ENCODE data around the gene BMPR1A.

DNA sequence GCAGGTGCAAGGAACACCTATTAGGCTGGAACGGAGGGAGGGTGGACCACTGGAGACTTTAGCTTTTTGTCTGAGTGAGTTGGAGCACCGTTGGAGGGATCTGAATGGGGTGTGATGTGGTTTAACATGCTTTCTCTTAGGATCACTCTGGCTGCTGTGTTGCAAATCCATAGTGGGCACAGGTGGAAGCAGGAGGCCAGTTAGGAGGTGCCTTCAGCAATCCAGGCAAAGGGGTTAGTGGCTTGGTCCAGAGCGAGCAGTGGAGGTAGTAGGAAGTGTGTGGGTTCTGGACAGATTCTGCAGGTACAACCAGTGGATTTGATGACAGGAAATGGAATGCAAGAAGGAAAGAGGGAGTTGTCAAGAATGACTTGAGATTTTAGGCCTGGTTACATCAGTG lies 106.0 kb downstream of the BMPR1A start:
- TF ChIP-seq, protein P1, sequence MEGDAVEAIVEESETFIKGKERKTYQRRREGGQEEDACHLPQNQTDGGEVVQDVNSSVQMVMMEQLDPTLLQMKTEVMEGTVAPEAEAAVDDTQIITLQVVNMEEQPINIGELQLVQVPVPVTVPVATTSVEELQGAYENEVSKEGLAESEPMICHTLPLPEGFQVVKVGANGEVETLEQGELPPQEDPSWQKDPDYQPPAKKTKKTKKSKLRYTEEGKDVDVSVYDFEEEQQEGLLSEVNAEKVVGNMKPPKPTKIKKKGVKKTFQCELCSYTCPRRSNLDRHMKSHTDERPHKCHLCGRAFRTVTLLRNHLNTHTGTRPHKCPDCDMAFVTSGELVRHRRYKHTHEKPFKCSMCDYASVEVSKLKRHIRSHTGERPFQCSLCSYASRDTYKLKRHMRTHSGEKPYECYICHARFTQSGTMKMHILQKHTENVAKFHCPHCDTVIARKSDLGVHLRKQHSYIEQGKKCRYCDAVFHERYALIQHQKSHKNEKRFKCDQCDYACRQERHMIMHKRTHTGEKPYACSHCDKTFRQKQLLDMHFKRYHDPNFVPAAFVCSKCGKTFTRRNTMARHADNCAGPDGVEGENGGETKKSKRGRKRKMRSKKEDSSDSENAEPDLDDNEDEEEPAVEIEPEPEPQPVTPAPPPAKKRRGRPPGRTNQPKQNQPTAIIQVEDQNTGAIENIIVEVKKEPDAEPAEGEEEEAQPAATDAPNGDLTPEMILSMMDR (IDR thresholded peaks at IDR 0.05) = no peak
- no peak for TF ChIP-seq POLR2A (IDR thresholded peaks at IDR 0.05)
